OCI-LY7 (cell line): ENCODE results near the gene CHCHD5. TPM values are rescaled to one million over a fixed set of nuclear protein-coding genes. Genes with fewer than 3 reads are reported as not detected.

Experiments used
- small RNA-seq: library from RNA; depleted of rRNA; stranded (forward); fragments of <200 nt; gene quantifications from one replicate; pipeline ENCODE3, GENCODE V24; 2014
- total RNA-seq, 2 experiments: library from RNA; depleted of rRNA in 1 of 2; stranded (reverse); fragments of >200 nt in 1 of 2; shearing (Covaris generic) in 1 of 2; gene quantifications; 2 replicates each; pipeline ENCODE4 v1.2.3, GENCODE V29; 2014 to 2022

Gene CHCHD5
- total RNA-seq, 2 experiments from 2014 or later, result 22.5 to 36.0 TPM

Small RNAs within 50 kb of the gene (small RNA-seq; reads per million reads assigned to genes)
- not detected for gene RF00019

Other genes starting within 250 kb of the CHCHD5 start
- 0.44 TPM in 1 of 2 replicates, not detected in the other for gene RGPD8, start 151.0 kb upstream of the CHCHD5 start, total RNA-seq (2014; rRNA removed; shearing (Covaris generic))
- gene RGPD8, start 151.0 kb upstream of the CHCHD5 start, total RNA-seq (2022), result 0.22 TPM in 1 of 2 replicates, not detected in the other
- gene TTL, start 102.5 kb upstream of the CHCHD5 start, total RNA-seq (2014; rRNA removed; shearing (Covaris generic)), result 27.1 and 32.9 TPM in 2 replicates
- gene TTL, start 102.5 kb upstream of the CHCHD5 start, total RNA-seq (2022), result 45.1 and 48.7 TPM in 2 replicates
- gene POLR1B, start 42.1 kb upstream of the CHCHD5 start, total RNA-seq (2014; rRNA removed; shearing (Covaris generic)), result 28.0 and 30.5 TPM in 2 replicates
- 44.7 and 45.1 TPM in 2 replicates for gene POLR1B, start 42.1 kb upstream of the CHCHD5 start, total RNA-seq (2022)
- 59.7 and 64.8 TPM in 2 replicates for gene SLC20A1, start 61.3 kb downstream of the CHCHD5 start, total RNA-seq (2014; rRNA removed; shearing (Covaris generic))
- gene SLC20A1, start 61.3 kb downstream of the CHCHD5 start, total RNA-seq (2022), result 86.1 and 89.5 TPM in 2 replicates
- gene NT5DC4, start 136.4 kb downstream of the CHCHD5 start, total RNA-seq (2014; rRNA removed; shearing (Covaris generic)), result not detected in 2 replicates
- not detected in 2 replicates for gene NT5DC4, start 136.4 kb downstream of the CHCHD5 start, total RNA-seq (2022)
- gene CKAP2L, start 180.0 kb downstream of the CHCHD5 start, total RNA-seq (2014; rRNA removed; shearing (Covaris generic)), result 28.8 and 31.8 TPM in 2 replicates
- gene CKAP2L, start 180.0 kb downstream of the CHCHD5 start, total RNA-seq (2022), result 61.8 and 77.3 TPM in 2 replicates
- gene IL1A, start 199.9 kb downstream of the CHCHD5 start, total RNA-seq (2014; rRNA removed; shearing (Covaris generic)), result not detected in 2 replicates
- gene IL1A, start 199.9 kb downstream of the CHCHD5 start, total RNA-seq (2022), result not detected in 2 replicates